Endothelial cell of umbilical vein (primary cell): ENCODE data around the gene CAPZA2. TPM values are rescaled to one million over a fixed set of nuclear protein-coding genes. Genes with fewer than 3 reads are reported as not detected.

Experiments used
- BruUV-seq: library from RNA; stranded (reverse); fragments of 400-500 nt; replicated peaks from 2 replicates; lab custom pipeline; 2021; lab: Mats Ljungman, UMichigan
- CTCF ChIA-PET: fragments of 300-600, 350-600 bp; sonication (Branson Sonifier 250); formaldehyde crosslinking; loops from one replicate; lab custom pipeline; 2021; ENCODE audit warnings: antibody characterized with exemption, inconsistent platforms; lab: Charles Lee
- POLR2A ChIA-PET: fragments of 300-600, 350-600 bp; sonication (Branson Sonifier 250); formaldehyde crosslinking; loops from one replicate; lab custom pipeline; 2021; ENCODE audit warnings: antibody characterized with exemption, inconsistent platforms; lab: Charles Lee
- DNase-seq: peaks from one replicate; pipeline ENCODE4 v3.0.0-alpha.2; 2011; ENCODE audit warnings: low read depth, low spot score
- FAIRE-seq: peaks from 2 replicates; lab custom pipeline; 2011; peaks lifted over from hg19 to GRCh38; lab: Jason Lieb, UNC
- H2AFZ ChIP-seq: 2 replicates; pipeline ENCODE4 v1.6.0; 2012; ENCODE audit warnings: low read depth, low read length, control low read depth, inconsistent platforms
- H3K27ac ChIP-seq: 2 replicates; pipeline ENCODE4 v1.5.1; 2011; ENCODE audit warnings: low read depth, mild to moderate bottlenecking, control low read depth, low read length, moderate library complexity; ENCODE audit not compliant: insufficient read depth
- H3K27me3 ChIP-seq, 2 experiments: 2 replicates each; pipeline versions ENCODE4 v1.6.0 to v1.6.1; 2011; ENCODE audit warnings: low read length in 2 of 2, mixed read lengths in 1 of 2; ENCODE audit not compliant: control insufficient read depth in 2 of 2, insufficient read depth in 2 of 2
- H3K36me3 ChIP-seq, 2 experiments: 2 replicates in 1 of 2; 3 replicates in 1 of 2; pipeline ENCODE4 v1.5.1; 2011; ENCODE audit warnings: low read length in 2 of 2, mild to moderate bottlenecking in 1 of 2, moderate library complexity in 1 of 2; ENCODE audit not compliant: control insufficient read depth in 2 of 2, insufficient read depth in 2 of 2; ENCODE audit errors: extremely low read depth in 1 of 2
- H3K4me1 ChIP-seq: 3 replicates; pipeline ENCODE4 v1.5.1; 2011; ENCODE audit warnings: mild to moderate bottlenecking, low read length; ENCODE audit not compliant: control insufficient read depth, insufficient read depth; ENCODE audit errors: extremely low read depth
- H3K4me2 ChIP-seq: 2 replicates; pipeline ENCODE4 v1.6.1; 2011; ENCODE audit warnings: low read length, control low read depth, mixed read lengths; ENCODE audit not compliant: insufficient read depth
- H3K4me3 ChIP-seq, 3 experiments: fragments of 200-600 bp in 1 of 3; sonication (generic), shearing (Covaris generic) in 1 of 3; replicated peaks in 1 of 3; 2 replicates each; pipeline ENCODE4 v1.5.1; 2011 to 2016; ENCODE audit warnings: control low read depth in 3 of 3, low read length in 3 of 3, mild to moderate bottlenecking in 2 of 3, inconsistent platforms in 1 of 3, low read depth in 1 of 3, moderate library complexity in 1 of 3; ENCODE audit not compliant: insufficient read depth in 1 of 3
- H3K79me2 ChIP-seq: 2 replicates; pipeline ENCODE4 v1.6.0; 2012; ENCODE audit warnings: low read length, inconsistent platforms; ENCODE audit not compliant: control insufficient read depth, insufficient read depth
- H3K9ac ChIP-seq: replicated peaks from 2 replicates; pipeline ENCODE3; 2011; ENCODE audit warnings: low read length, control low read depth; ENCODE audit not compliant: insufficient read depth; ENCODE audit errors: extremely low read depth
- H3K9me1 ChIP-seq: replicated peaks from 3 replicates; pipeline ENCODE4 v1.6.0; 2011; ENCODE audit warnings: mild to moderate bottlenecking, low read length; ENCODE audit not compliant: control insufficient read depth, insufficient read depth; ENCODE audit errors: extremely low read depth
- H3K9me3 ChIP-seq: replicated peaks from 2 replicates; pipeline ENCODE4 v1.5.1; 2012; ENCODE audit warnings: low read length, inconsistent platforms; ENCODE audit not compliant: control insufficient read depth, insufficient read depth
- H4K20me1 ChIP-seq: replicated peaks from 2 replicates; pipeline ENCODE3; 2011; ENCODE audit warnings: mild to moderate bottlenecking, low read length; ENCODE audit not compliant: control insufficient read depth, insufficient read depth; ENCODE audit errors: extremely low read depth
- CTCF ChIP-seq, 2 donors: IDR thresholded peaks; 1 replicate in 1 of 2; 2 replicates in 1 of 2; pipeline ENCODE4 v1.5.1; 2011; ENCODE audit warnings: low read length in 2 of 2, mild to moderate bottlenecking in 2 of 2, moderate library complexity in 2 of 2, control low read depth in 1 of 2, inconsistent platforms in 1 of 2, low read depth in 1 of 2; ENCODE audit not compliant: insufficient read depth in 1 of 2; ENCODE audit errors: extremely low read depth in 1 of 2
- EZH2 ChIP-seq: IDR thresholded peaks from 2 replicates; pipeline ENCODE4 v1.6.1; 2012; ENCODE audit warnings: borderline replicate concordance, low read depth, mild to moderate bottlenecking, moderate library complexity, low read length, inconsistent platforms; ENCODE audit not compliant: severe bottlenecking
- FOS ChIP-seq: IDR thresholded peaks from 2 replicates; pipeline ENCODE4 v1.6.1; 2011; ENCODE audit warnings: mild to moderate bottlenecking, low read length, moderate library complexity, borderline replicate concordance; ENCODE audit not compliant: insufficient read depth
- GATA2 ChIP-seq: IDR thresholded peaks from 2 replicates; pipeline ENCODE4 v1.7.0; 2011; ENCODE audit warnings: low read depth, mild to moderate bottlenecking, moderate library complexity, mixed read lengths, low read length; ENCODE audit not compliant: insufficient read length, insufficient read depth
- JUN ChIP-seq: IDR thresholded peaks from 2 replicates; pipeline ENCODE4 v1.6.1; 2011; ENCODE audit warnings: borderline replicate concordance, low read depth; ENCODE audit not compliant: insufficient read length, insufficient read depth
- MAX ChIP-seq: IDR thresholded peaks from 2 replicates; pipeline ENCODE4 v1.6.1; 2011; ENCODE audit not compliant: insufficient read depth, insufficient read length
- MYC ChIP-seq: IDR thresholded peaks from one replicate; pipeline ENCODE4 v1.6.1; 2011; ENCODE audit warnings: mild to moderate bottlenecking, low read depth, low read length
- POLR2A ChIP-seq: IDR thresholded peaks from 2 replicates; pipeline ENCODE4 v1.6.1; 2012; ENCODE audit warnings: low read depth, mild to moderate bottlenecking, control low read depth, low read length
- POLR2AphosphoS5 ChIP-seq: IDR thresholded peaks from 2 replicates; pipeline ENCODE4 v1.6.1; 2012; ENCODE audit warnings: low read depth, mild to moderate bottlenecking, control low read depth, low read length, moderate library complexity; ENCODE audit not compliant: insufficient read depth
- dilution Hi-C: fragments of 300-500 bp; cut with MboI; formaldehyde crosslinking; loops from one replicate; pipeline ENCODE4 v1.15.0; 2019; ENCODE audit warnings: low sequenced_read_pairs; ENCODE audit not compliant: extremely low pct_ligation_motif_present
- intact Hi-C: fragments of 100-400 bp; cut with micrococcal nuclease; formaldehyde crosslinking; loops from one replicate; pipeline ENCODE4 v1.10.0; 2022
- polyA plus RNA-seq, 4 experiments: library from polyadenylated mRNA; depleted of rRNA in 3 of 4; stranded (reverse) in 3 of 4; unstranded in 1 of 4; fragments of >200 nt; gene quantifications; 2 replicates each; pipeline versions ENCODE4 v1.2.1 to v1.2.3, GENCODE V29; 2011 to 2012; ENCODE audit warnings: missing spikeins in 1 of 4
- total RNA-seq: library from RNA; stranded (reverse); gene quantifications from 2 replicates; pipeline ENCODE4 v1.2.3, GENCODE V29; 2021

The CAPZA2 gene
- total and polyA plus RNA-seq, 2 donors (not counting 3 experiments of a cell fraction or from before 2014, with no cell fraction given), result 48.1 to 347 TPM

DNA sequence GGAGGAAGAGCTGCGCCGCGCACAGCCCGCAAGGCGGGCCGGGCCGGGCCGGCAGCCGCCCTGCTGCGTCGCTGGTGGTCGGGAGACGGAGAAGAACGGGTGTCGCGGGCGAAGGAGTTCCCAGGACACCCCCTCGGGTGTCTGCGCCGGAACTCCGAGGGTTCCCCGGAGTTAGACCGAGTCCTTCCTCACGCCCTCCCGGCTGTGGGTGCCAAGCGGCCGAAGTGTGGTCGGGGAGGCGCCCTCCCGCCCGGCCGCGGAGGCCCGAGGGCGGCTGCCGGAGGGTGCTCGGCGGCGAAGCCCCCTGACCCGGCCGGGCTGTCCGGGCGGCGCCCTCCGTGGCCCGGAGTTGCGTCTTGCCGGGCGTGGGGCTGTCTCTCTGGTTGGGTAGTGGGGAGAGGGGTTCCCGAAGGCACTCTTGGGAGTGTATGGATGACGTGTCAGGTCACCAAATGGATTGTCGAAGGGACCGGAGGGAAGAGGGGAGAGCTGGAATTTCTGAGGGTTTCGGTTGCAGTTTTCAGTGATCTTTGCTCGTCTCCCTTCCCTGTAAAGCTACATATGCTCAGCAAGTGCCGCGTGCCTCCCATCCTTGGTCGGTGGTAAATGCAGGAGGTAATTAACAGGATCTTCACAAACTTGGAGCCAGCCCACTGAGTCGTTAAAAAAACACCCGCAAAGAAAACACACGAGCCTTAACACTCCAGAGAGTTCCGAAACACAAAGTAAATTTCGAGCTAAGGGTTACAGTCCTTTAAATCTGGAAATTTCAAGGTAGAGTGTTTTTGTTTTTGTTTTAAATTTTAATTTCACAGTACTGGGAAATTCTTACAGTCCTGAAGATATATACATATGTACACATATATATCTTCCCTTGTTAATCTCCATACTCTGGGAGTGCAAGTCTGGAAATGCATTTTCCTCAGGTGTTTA lies 91.8 kb downstream of the CAPZA2 start:
- no peaks in the 10 kb centered on the region for H3K27me3 ChIP-seq
- CTCF ChIA-PET, result interaction anchor here (1.0 to 2.3 kb wide), 8 partner anchors 21 to 174 kb away, joined by 3 to 13 read pairs (median 12); no protein-coding TSS in a partner anchor
- H3K9me3 ChIP-seq, result no peaks in the 10 kb centered on the region
- dilution Hi-C loops (no loop called here), intact Hi-C loops (loop anchor here (1.0 kb wide), 1 partner anchor 24 kb away; no protein-coding TSS in a partner anchor)
- peak overlapping the region; percentile 77 to 92 (median 88) for H3K4me3 ChIP-seq
- no peaks in the 10 kb centered on the region for H4K20me1 ChIP-seq
- peaks cover 40% of the 10 kb centered on the region for H3K79me2 ChIP-seq
- H3K36me3 ChIP-seq, result no peaks in the 10 kb centered on the region
- no peaks in the 10 kb centered on the region for H3K9me1 ChIP-seq
- peak overlapping the region; percentile 97 for H3K4me2 ChIP-seq
- H3K9ac ChIP-seq, result peak overlapping the region; percentile 95
- no peak for FAIRE-seq
- peaks cover 24% of the 10 kb centered on the region for H3K4me1 ChIP-seq
- peak; percentile 80 for DNase-seq
- H2AFZ ChIP-seq, result peak overlapping the region; percentile 88
- no TSS peak for BruUV-seq
- TF ChIP-seq MYC (no peak), EZH2 (no peak), CTCF (IDR thresholded peaks at IDR 0.05; ENCODE audit: extremely low read depth in 1 of 2, insufficient read depth in 1 of 2, low read depth in 1 of 2, low read length in 2 of 2) (no peak), POLR2AphosphoS5 (peak; percentile 22), GATA2 (no peak), FOS (peak; percentile 30), MAX (no peak), POLR2A (peak; percentile 48), JUN (no peak)
- POLR2A ChIA-PET, result interaction anchor here (0.6 kb wide), 1 partner anchor 35 kb away, joined by 3 read pairs; no protein-coding TSS in a partner anchor
- peak overlapping the region; percentile 95 for H3K27ac ChIP-seq
